GM15510 (cell line): ENCODE results near the gene HIVEP2.

Experiments
- POLR2A ChIP-seq: IDR thresholded peaks from 3 replicates; pipeline ENCODE4 v1.6.1; 2011; ENCODE audit warnings: borderline replicate concordance; ENCODE audit not compliant: insufficient read length; ENCODE audit errors: extremely low read depth

The HIVEP2 gene

GRCh38 chr6:142853244-142854180 lies 91.5 kb downstream of the HIVEP2 start:
- no peak for TF ChIP-seq POLR2A

- no peak for TF ChIP-seq POLR2A
Observed at GRCh38 chr6:142851601-142852000, 93.4 kb downstream of the HIVEP2 start.

GRCh38 chr6:142850679-142851423 lies 94.1 kb downstream of the HIVEP2 start:
- no peak for TF ChIP-seq POLR2A

DNA sequence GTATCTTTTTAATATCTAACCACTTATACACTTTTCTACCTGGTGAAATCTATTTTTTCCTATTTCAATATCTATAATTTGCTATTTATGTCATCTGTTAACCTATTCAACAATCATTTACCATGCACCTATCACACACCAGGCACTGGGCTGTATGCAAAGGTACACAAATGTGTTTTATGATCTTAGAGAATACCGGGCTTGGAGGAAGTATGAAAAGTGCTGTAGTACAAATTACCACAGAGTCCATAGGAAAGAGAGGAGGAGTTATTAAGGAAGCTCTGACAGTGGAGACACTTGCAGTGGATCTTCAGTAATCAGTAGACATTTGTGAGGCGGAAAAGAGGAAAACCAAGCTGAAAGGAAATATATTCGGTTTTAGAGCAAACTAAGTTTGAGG lies 96.0 kb downstream of the HIVEP2 start:
- TF ChIP-seq POLR2A: no peak

GRCh38 chr6:142848156-142848555 lies 96.8 kb downstream of the HIVEP2 start:
- no peak for TF ChIP-seq POLR2A

DNA sequence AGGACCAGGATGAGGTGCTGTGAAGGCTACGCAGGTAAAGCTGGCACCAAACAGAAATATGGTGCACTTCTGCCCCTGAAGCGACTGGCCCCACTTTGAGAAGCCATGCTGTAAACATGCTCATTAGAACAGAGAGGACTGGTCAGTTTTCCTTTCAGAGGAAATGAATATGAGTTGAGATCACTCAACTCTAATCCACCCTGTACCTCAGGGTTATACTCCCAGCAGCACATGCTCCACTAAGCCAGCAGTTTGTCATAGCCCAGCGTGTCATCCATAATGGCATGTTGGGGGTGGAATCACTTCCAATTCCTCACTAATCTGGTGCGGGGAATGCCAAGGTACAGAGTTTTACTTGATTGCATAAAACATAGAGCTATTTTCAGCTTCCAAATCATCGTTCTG lies 98.1 kb downstream of the HIVEP2 start:
- TF ChIP-seq POLR2A: no peak

DNA sequence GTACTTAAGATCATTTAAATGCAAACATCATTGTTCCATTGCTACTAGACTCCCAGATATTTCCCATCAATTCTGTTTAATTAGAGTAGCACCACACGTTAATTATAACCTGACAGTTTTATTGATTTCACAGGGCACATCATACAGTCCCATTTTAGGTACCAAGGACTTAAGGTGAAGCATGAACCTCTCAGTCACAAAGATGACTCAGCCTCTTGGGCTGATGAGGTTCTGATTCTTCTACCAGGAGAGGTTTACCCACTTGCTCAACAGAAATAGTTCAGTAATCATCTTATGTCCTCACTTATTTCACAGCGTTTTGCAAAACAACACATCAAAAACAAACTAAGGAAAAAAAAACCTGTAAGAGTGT lies 98.5 kb downstream of the HIVEP2 start:
- TF ChIP-seq POLR2A: no peak

DNA sequence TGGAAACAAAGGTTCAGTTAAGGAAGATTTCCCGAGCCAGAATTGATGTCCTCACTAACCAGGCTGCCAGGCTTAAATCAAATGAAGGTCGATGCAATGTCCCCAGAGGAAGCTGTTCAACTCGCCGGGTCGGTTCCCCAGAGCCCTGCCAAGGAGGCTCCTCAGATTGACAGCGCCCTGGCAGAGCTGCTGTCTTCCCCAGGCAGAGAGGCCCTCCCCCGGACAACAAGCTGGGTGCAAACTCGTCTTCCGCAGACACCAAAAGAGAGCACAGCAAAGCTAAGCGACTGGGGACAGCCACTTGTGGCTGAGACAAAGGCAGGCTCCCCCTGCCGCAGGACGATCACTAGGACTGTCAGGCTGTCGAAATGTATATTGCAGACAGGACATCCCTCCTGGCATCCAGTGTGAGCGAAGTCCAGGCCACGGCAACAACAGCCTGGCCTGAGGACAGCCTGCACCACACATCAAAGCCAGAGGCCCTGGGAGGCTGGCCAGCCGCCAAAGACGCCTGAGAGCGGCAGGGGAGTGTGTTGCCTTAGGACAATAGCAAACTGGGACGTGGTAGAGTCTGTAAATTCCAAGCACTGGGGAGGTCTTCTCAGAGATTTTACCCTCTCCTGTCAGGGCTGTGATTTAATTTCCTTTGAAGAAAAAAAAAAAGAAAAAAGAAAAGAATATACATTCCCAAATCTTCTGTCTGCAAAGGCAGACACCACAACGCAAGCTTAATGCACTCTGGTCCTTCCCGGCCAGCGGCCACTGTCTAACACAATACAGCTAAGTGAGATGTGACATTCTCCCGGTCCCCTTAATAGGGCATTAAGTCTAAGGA lies 99.1 kb downstream of the HIVEP2 start:
- TF ChIP-seq POLR2A: no peak

DNA sequence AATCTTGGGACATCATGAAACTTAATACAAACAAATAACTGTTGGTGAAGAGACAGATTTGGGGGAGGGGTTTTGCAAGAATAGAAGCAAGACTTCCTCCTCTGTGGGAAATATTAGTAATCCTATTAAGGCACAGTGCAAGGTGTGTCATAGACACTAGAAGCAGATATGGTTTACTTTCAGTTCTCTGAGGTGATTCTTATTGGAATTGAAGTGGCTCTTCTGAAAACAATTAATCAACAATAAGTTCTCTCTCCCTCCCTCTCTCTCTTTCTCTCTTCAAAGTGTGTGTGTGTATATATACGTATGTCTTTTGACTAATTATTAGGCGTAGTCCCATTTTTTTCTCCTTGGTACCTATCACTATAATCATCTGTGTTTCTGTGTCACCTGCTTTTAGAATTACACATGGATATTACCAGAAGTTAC lies 99.8 kb downstream of the HIVEP2 start:
- no peak for TF ChIP-seq POLR2A

DNA sequence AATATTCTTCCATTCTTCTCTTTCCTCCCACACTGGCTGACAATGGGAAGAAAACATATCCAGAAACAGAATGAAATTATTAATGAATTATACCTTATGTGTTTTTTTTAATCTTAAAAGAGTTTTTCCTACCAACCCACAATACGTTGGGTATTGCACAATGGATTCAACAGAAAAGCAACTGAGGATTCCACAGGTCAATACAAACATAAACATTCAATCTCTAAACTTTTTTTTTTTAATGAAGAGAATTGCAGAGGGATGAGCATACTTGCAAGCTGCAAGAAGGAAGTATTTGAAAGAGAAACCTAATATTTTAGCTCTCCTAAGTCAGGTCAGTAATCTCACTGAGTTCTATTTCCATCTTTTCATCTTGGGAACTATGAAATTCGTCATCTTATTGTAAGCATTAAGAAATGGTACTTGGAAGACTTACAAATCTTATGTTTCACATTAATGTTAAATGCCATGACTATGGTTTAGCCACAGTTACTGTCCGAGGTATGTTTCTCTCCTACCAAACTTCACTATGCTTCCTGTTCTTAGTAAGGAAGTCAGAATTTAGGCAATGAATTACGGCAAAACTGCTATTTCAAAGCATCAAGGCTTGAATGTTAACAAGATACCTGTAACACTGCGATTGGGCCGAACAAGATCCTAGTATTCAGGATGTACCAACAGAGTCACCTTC lies 100.8 kb downstream of the HIVEP2 start:
- TF ChIP-seq POLR2A: no peak

DNA sequence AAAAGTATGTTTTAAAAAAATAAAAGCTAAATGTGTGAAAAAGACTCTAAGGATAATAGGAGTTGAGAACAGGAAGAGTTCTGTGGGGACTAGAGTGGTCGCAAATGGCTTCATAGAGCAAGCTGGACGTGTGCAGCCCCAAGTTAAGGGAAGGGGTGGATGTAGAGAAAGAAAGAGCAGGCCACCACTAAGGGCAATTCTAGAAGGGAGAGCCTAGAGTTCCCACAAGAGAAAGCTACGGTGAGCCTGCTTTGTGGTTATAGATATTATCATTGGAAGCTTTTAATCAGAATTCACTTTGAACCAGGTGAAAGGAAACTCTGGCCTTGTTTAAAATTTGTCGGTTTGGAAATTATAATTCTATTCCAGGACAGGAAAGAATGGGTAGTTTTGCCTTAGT lies 101.6 kb downstream of the HIVEP2 start:
- TF ChIP-seq POLR2A: no peak

DNA sequence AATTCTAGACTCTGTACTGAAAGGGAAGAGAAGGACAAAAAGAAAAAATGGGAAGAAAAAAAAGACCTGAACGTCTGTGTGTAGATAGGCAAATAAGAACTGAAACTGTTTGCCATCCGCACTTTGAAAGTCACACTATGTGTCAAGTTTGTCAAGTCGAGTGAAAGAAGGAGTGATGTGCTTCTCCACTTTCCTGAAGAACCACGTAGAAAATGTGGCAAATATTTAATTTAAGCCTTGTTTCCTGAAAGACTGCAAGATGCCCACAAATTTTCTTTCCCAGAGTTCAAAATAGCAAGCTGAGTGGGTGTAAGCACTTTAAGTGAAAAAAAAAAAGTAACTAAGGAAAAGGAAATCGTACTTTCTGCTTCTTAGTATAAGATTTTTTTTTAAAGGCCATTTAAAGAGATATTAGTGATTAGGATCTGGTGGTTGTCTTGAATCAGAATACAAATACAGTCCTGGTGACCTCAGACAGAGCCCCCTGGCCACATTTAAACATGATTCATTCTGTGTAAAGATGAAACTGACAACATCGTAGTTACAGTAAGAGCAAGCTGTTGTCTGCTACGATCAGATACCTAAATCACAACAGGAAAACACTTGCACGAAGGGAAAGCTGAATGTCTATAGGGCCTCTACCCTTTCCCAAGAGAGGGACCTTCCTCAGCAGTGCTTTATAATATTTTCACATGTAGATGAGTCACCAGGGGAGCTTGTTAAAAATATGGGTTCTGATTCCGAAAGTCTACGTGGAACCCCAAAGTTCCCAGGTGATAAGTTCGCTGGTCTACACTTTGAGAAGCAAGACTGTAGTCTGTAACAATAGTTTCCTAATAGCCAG lies 102.3 kb downstream of the HIVEP2 start:
- no peak for TF ChIP-seq POLR2A

DNA sequence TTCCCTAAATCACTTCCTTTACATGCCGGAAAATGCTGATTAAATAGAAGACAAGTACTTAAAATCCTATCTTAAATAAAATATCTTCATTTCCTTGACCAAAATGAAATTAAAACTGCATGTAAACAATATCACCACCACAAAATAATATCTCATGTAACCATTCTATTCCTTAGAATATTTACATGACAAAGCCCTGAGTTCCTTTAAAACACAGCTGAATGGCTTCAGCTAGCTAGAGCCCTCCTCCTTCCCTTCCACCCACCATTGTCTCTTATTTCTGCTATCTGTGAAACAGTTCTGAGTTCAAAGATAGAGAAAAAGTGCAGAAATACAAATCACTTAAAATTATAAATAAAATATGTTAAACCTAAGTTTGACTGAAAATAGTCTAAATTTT lies 103.1 kb downstream of the HIVEP2 start:
- no peak for TF ChIP-seq POLR2A

DNA sequence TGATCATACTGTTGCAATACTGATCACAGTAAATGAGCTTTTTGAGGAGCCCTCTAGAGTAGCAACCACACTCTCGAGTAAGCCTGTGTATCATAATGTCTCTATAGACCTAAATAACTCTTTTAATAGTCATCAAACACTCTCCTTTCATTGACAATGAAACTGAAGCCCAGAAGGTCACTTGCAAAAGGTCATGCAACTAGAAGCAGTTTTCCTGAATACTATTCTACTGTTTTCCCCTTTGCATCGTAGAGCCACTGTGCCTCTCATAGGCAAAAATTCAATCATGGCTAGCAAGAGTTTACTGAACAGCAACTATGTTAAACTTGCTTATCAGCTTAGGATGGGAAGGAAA lies 105.3 kb downstream of the HIVEP2 start:
- no peak for TF ChIP-seq POLR2A
